Astrocyte (in vitro differentiated cells and primary cell): ENCODE data around the gene RAB29. TPM values are rescaled to one million over a fixed set of nuclear protein-coding genes. Genes with fewer than 3 reads are reported as not detected.

Source experiments
- DNase-seq: peaks from one replicate; pipeline ENCODE4 v3.0.0-alpha.2; 2010; ENCODE audit warnings: low read depth
- FAIRE-seq: peaks from 2 replicates; lab custom pipeline; 2011; peaks lifted over from hg19 to GRCh38; lab: Jason Lieb, UNC
- H2AFZ ChIP-seq: 2 replicates; pipeline ENCODE4 v1.6.0; 2012; ENCODE audit warnings: low read depth, low read length, inconsistent platforms
- H3K27ac ChIP-seq: 2 replicates; pipeline ENCODE4 v1.5.1; 2011; ENCODE audit warnings: low read depth, low read length, inconsistent platforms
- H3K27me3 ChIP-seq: 2 replicates; pipeline ENCODE4 v1.6.0; 2011; ENCODE audit warnings: low read length, inconsistent platforms; ENCODE audit not compliant: insufficient read depth
- H3K36me3 ChIP-seq: 2 replicates; pipeline ENCODE4 v1.5.1; 2011; ENCODE audit warnings: low read length, inconsistent platforms; ENCODE audit not compliant: insufficient read depth
- H3K4me1 ChIP-seq: 2 replicates; pipeline ENCODE4 v1.5.1; 2011; ENCODE audit warnings: low read length, inconsistent platforms; ENCODE audit not compliant: insufficient read depth
- H3K4me2 ChIP-seq: 2 replicates; pipeline ENCODE4 v1.6.0; 2012; ENCODE audit warnings: low read length, inconsistent platforms
- H3K4me3 ChIP-seq: 2 replicates; pipeline ENCODE4 v1.5.1; 2011; ENCODE audit warnings: low read depth, mild to moderate bottlenecking, low read length, inconsistent platforms; ENCODE audit not compliant: insufficient read depth
- H3K79me2 ChIP-seq: 2 replicates; pipeline ENCODE4 v1.6.0; 2012; ENCODE audit warnings: mild to moderate bottlenecking, low read length, inconsistent platforms; ENCODE audit not compliant: insufficient read depth
- H3K9ac ChIP-seq: 2 replicates; pipeline ENCODE4 v1.6.0; 2012; ENCODE audit warnings: mild to moderate bottlenecking, low read length, inconsistent platforms
- H3K9me3 ChIP-seq: 2 replicates; pipeline ENCODE4 v1.5.1; 2012; ENCODE audit warnings: low read depth, mild to moderate bottlenecking, low read length, inconsistent platforms; ENCODE audit not compliant: insufficient read depth
- H4K20me1 ChIP-seq: 2 replicates; pipeline ENCODE4 v1.6.0; 2012; ENCODE audit warnings: low read length, inconsistent platforms; ENCODE audit not compliant: insufficient read depth
- H3K27ac Mint-ChIP-seq: one replicate; pipeline ENCODE4 v1.8.0; 2021; ENCODE audit warnings: mild to moderate bottlenecking, mixed read lengths; ENCODE audit not compliant: unreplicated experiment
- H3K27me3 Mint-ChIP-seq: one replicate; pipeline ENCODE4 v1.8.0; 2021; ENCODE audit warnings: low read depth, mixed read lengths; ENCODE audit not compliant: unreplicated experiment
- H3K36me3 Mint-ChIP-seq: one replicate; pipeline ENCODE4 v1.8.0; 2021; ENCODE audit warnings: low read depth, mixed read lengths; ENCODE audit not compliant: unreplicated experiment
- H3K4me1 Mint-ChIP-seq: one replicate; pipeline ENCODE4 v1.8.0; 2021; ENCODE audit warnings: low read depth, mixed read lengths; ENCODE audit not compliant: unreplicated experiment
- H3K4me3 Mint-ChIP-seq: one replicate; pipeline ENCODE4 v1.8.0; 2021; ENCODE audit warnings: mild to moderate bottlenecking, moderate library complexity, mixed read lengths; ENCODE audit not compliant: unreplicated experiment
- H3K9me3 Mint-ChIP-seq: one replicate; pipeline ENCODE4 v1.8.0; 2021; ENCODE audit warnings: mild to moderate bottlenecking, mixed read lengths; ENCODE audit not compliant: unreplicated experiment
- CTCF ChIP-seq: IDR thresholded peaks from 2 replicates; pipeline ENCODE4 v1.5.1; 2011; ENCODE audit warnings: low read depth, mild to moderate bottlenecking, inconsistent platforms, low read length, moderate library complexity; ENCODE audit not compliant: insufficient read depth
- EZH2 ChIP-seq: IDR thresholded peaks from 2 replicates; pipeline ENCODE4 v1.6.1; 2012; ENCODE audit warnings: mild to moderate bottlenecking, low read length, inconsistent platforms; ENCODE audit not compliant: insufficient read depth
- total RNA-seq: library from RNA; stranded (reverse); gene quantifications from 2 replicates; pipeline ENCODE4 v1.2.1, GENCODE V29; 2021

The RAB29 gene
- total RNA-seq, 1 donor from 2014 or later, result 13.3 TPM

- H4K20me1 ChIP-seq, result no peaks in the 10 kb centered on the region
- no peak for DNase-seq
- Mint-ChIP-seq H3K4me3 (no peak overlapping the region), H3K27ac (no peak overlapping the region), H3K9me3 (no peaks in the 10 kb centered on the region), H3K36me3 (no peaks in the 10 kb centered on the region), H3K4me1 (peaks cover 7% of the 10 kb centered on the region), H3K27me3 (peaks cover 17% of the 10 kb centered on the region)
- no peaks in the 10 kb centered on the region for H3K9me3 ChIP-seq
- H3K4me3 ChIP-seq, result no peak overlapping the region
- TF ChIP-seq EZH2 (no peak), CTCF (no peak)
- H3K27me3 ChIP-seq, result peaks cover 21% of the 10 kb centered on the region
- H3K27ac ChIP-seq, result no peak overlapping the region
- H3K36me3 ChIP-seq, result no peaks in the 10 kb centered on the region
- no peak for FAIRE-seq
- no peak overlapping the region for H2AFZ ChIP-seq
- no peak overlapping the region for H3K9ac ChIP-seq
- H3K4me1 ChIP-seq, result no peaks in the 10 kb centered on the region
- no peaks in the 10 kb centered on the region for H3K79me2 ChIP-seq
- H3K4me2 ChIP-seq, result no peak overlapping the region
These were observed 47.1 kb upstream of the RAB29 start for GRCh38 chr1:205822397-205822796.

- Mint-ChIP-seq H3K27ac (no peak overlapping the region), H3K4me3 (no peak overlapping the region), H3K4me1 (peaks cover 2% of the 10 kb centered on the region), H3K36me3 (no peaks in the 10 kb centered on the region), H3K27me3 (peaks cover 6% of the 10 kb centered on the region), H3K9me3 (no peaks in the 10 kb centered on the region)
- no peak for FAIRE-seq
- no peak for DNase-seq
- Histone ChIP-seq H3K9ac (no peak overlapping the region), H3K4me1 (peaks cover 4% of the 10 kb centered on the region), H3K4me2 (no peak overlapping the region), H3K27me3 (no peaks in the 10 kb centered on the region), H3K9me3 (no peaks in the 10 kb centered on the region), H3K27ac (no peak overlapping the region), H3K4me3 (no peak overlapping the region), H2AFZ (no peak overlapping the region), H4K20me1 (no peaks in the 10 kb centered on the region), H3K79me2 (no peaks in the 10 kb centered on the region), H3K36me3 (no peaks in the 10 kb centered on the region)
- no peak for TF ChIP-seq EZH2
- TF ChIP-seq CTCF, result no peak
These were observed 42.7 kb upstream of the RAB29 start for GRCh38 chr1:205817988-205818387.

- peaks cover 5% of the 10 kb centered on the region for H3K4me1 ChIP-seq
- no peak overlapping the region for H3K9ac ChIP-seq
- H3K9me3 ChIP-seq, result no peaks in the 10 kb centered on the region
- H3K27me3 ChIP-seq, result no peaks in the 10 kb centered on the region
- TF ChIP-seq CTCF (no peak), EZH2 (no peak)
- DNase-seq (no peak), FAIRE-seq (no peak)
- no peak overlapping the region for H3K27ac ChIP-seq
- no peak overlapping the region for H3K4me2 ChIP-seq
- no peak overlapping the region for H3K4me3 ChIP-seq
- no peaks in the 10 kb centered on the region for H3K36me3 ChIP-seq
- H3K9me3 Mint-ChIP-seq, result no peaks in the 10 kb centered on the region
- no peaks in the 10 kb centered on the region for H3K36me3 Mint-ChIP-seq
- H2AFZ ChIP-seq, result no peak overlapping the region
- peaks cover 6% of the 10 kb centered on the region for H3K27me3 Mint-ChIP-seq
- no peaks in the 10 kb centered on the region for H3K79me2 ChIP-seq
- H3K27ac Mint-ChIP-seq, result no peak overlapping the region
- H3K4me3 Mint-ChIP-seq, result no peak overlapping the region
- H4K20me1 ChIP-seq, result no peaks in the 10 kb centered on the region
- peaks cover 2% of the 10 kb centered on the region for H3K4me1 Mint-ChIP-seq
These were observed 42.1 kb upstream of the RAB29 start for GRCh38 chr1:205817364-205817763.
